ENCODE results near the gene SLC5A3.

GRCh38 chr21:34023691-34024373 lies 49.5 kb upstream of the SLC5A3 start:
- TF ChIP-seq POLR2A (IDR thresholded peaks at IDR 0.05) (no peak), CTCF (IDR thresholded peaks at IDR 0.05) (no peak), EP300 (IDR thresholded peaks at IDR 0.05) (no peak), POLR2AphosphoS5 (IDR thresholded peaks at IDR 0.05) (no peak)
